Effector memory CD8-positive, alpha-beta T cell (primary cell): Measurements from ENCODE around the gene UNC45A.
"Not testable (repeated sequence)": the region's sequence is repeated elsewhere in the genome, so short reads cannot be mapped to it uniquely, and the experiment has no call there.

Experiments
- ATAC-seq: fragments of 150-1000 bp; cut with Tn5 transposase; replicated peaks from 2 replicates; pipeline ENCODE4 v1.10.0; 2021; ENCODE audit warnings: mild to moderate bottlenecking, moderate library complexity
- DNase-seq, 3 experiments: peaks; one replicate each; pipeline ENCODE4 v3.0.0; 2021
- H3K27ac Mint-ChIP-seq, 2 donors: one replicate each; pipeline ENCODE4 v1.8.0; 2022; ENCODE audit warnings: mild to moderate bottlenecking in 2 of 2, mixed read lengths in 2 of 2, moderate library complexity in 2 of 2
- H3K27me3 Mint-ChIP-seq, 2 donors: one replicate each; pipeline ENCODE4 v1.8.0; 2022; ENCODE audit warnings: mixed read lengths in 2 of 2
- H3K36me3 Mint-ChIP-seq: one replicate; pipeline ENCODE4 v1.8.0; 2022; ENCODE audit warnings: mild to moderate bottlenecking, moderate library complexity, mixed read lengths; ENCODE audit not compliant: insufficient read depth
- H3K4me1 Mint-ChIP-seq, 2 donors: one replicate each; pipeline ENCODE4 v1.8.0; 2022; ENCODE audit warnings: low read depth in 2 of 2, mixed read lengths in 2 of 2
- H3K4me3 Mint-ChIP-seq, 2 donors: one replicate each; pipeline ENCODE4 v1.8.0; 2022; ENCODE audit warnings: mild to moderate bottlenecking in 2 of 2, mixed read lengths in 2 of 2, moderate library complexity in 2 of 2
- H3K9me3 Mint-ChIP-seq, 2 donors: one replicate each; pipeline ENCODE4 v1.8.0; 2022; ENCODE audit warnings: mixed read lengths in 2 of 2

Gene UNC45A

GRCh38 chr15:90907838-90908507 lies 27.1 kb upstream of the UNC45A start:
- no peaks in the 10 kb centered on the region for H3K9me3 Mint-ChIP-seq
- H3K4me3 Mint-ChIP-seq, result no peak overlapping the region
- DNase-seq (no peak), ATAC-seq (no peak)
- H3K27ac Mint-ChIP-seq, result no peak overlapping the region
- peaks cover 46% of the 10 kb centered on the region for H3K36me3 Mint-ChIP-seq
- no peaks in the 10 kb centered on the region for H3K27me3 Mint-ChIP-seq
- peaks cover 12 to 16% of the 10 kb centered on the region in 2 donors for H3K4me1 Mint-ChIP-seq

GRCh38 chr15:90909449-90909848 lies 25.6 kb upstream of the UNC45A start:
- not testable (repeated sequence) for H3K4me1 Mint-ChIP-seq, H3K27me3 Mint-ChIP-seq

GRCh38 chr15:90909976-90910375 lies 25.1 kb upstream of the UNC45A start:
- Mint-ChIP-seq H3K4me1 (peaks cover 7 to 8% of the 10 kb centered on the region in 2 donors), H3K27me3 (no peaks in the 10 kb centered on the region), H3K9me3 (no peaks in the 10 kb centered on the region), H3K36me3 (peaks cover 58% of the 10 kb centered on the region), H3K4me3 (no peak overlapping the region), H3K27ac (peak overlapping the region in 1 of 2 donors; percentile 55)
- ATAC-seq (no peak), DNase-seq (no peak)

More at GRCh38 chr15:90909449-90909848, 25.6 kb upstream of the UNC45A start:
- not testable (repeated sequence) for H3K4me3 Mint-ChIP-seq, DNase-seq, H3K9me3 Mint-ChIP-seq, ATAC-seq
- Mint-ChIP-seq H3K36me3 (peaks cover 54% of the 10 kb centered on the region), H3K27ac (peak overlapping the region in 1 of 2 donors; percentile 55)

- no peaks in the 10 kb centered on the region for H3K27me3 Mint-ChIP-seq
Observed at GRCh38 chr15:90910441-90911301, 24.4 kb upstream of the UNC45A start.

GRCh38 chr15:90911302-90911623 lies 23.8 kb upstream of the UNC45A start:
- no peak overlapping the region for H3K4me3 Mint-ChIP-seq
- H3K36me3 Mint-ChIP-seq, result peaks cover 54% of the 10 kb centered on the region

More at GRCh38 chr15:90910441-90911301, 24.4 kb upstream of the UNC45A start:
- H3K27ac Mint-ChIP-seq, result peak overlapping the region in 1 of 2 donors; percentile 55
- H3K36me3 Mint-ChIP-seq, result peaks cover 55% of the 10 kb centered on the region
- no peaks in the 10 kb centered on the region for H3K9me3 Mint-ChIP-seq
- H3K4me3 Mint-ChIP-seq, result no peak overlapping the region
- ATAC-seq (no peak), DNase-seq (no peak)
- peaks cover 2 to 4% of the 10 kb centered on the region in 2 donors for H3K4me1 Mint-ChIP-seq

GRCh38 chr15:90911906-90912769 lies 22.9 kb upstream of the UNC45A start:
- Mint-ChIP-seq H3K27me3 (no peaks in the 10 kb centered on the region), H3K4me1 (peaks cover 1 to 5% of the 10 kb centered on the region in 2 donors), H3K4me3 (no peak overlapping the region), H3K27ac (peak overlapping the region in 1 of 2 donors; percentile 29), H3K9me3 (no peaks in the 10 kb centered on the region), H3K36me3 (peaks cover 55% of the 10 kb centered on the region)
- DNase-seq (no peak), ATAC-seq (no peak)

More at GRCh38 chr15:90911302-90911623, 23.8 kb upstream of the UNC45A start:
- Mint-ChIP-seq H3K4me1 (no peaks in the 10 kb centered on the region), H3K27ac (no peak overlapping the region), H3K9me3 (no peaks in the 10 kb centered on the region), H3K27me3 (no peaks in the 10 kb centered on the region)
- DNase-seq (no peak), ATAC-seq (no peak)

- H3K36me3 Mint-ChIP-seq, result peaks cover 61% of the 10 kb centered on the region
- no peaks in the 10 kb centered on the region for H3K27me3 Mint-ChIP-seq
- no peaks in the 10 kb centered on the region for H3K9me3 Mint-ChIP-seq
- H3K4me1 Mint-ChIP-seq, result peaks cover 4 to 5% of the 10 kb centered on the region in 2 donors
- H3K4me3 Mint-ChIP-seq, result no peak overlapping the region
- peak overlapping the region in 1 of 2 donors; percentile 29 for H3K27ac Mint-ChIP-seq
- DNase-seq (no peak), ATAC-seq (no peak)
Observed at GRCh38 chr15:90912770-90913075, 22.4 kb upstream of the UNC45A start.

GRCh38 chr15:90913398-90913944 lies 21.6 kb upstream of the UNC45A start:
- ATAC-seq (no peak), DNase-seq (no peak)
- H3K4me1 Mint-ChIP-seq, result peaks cover 4 to 5% of the 10 kb centered on the region in 2 donors
- H3K36me3 Mint-ChIP-seq, result peaks cover 65% of the 10 kb centered on the region
- peak overlapping the region in 1 of 2 donors; percentile 29 for H3K27ac Mint-ChIP-seq
- no peaks in the 10 kb centered on the region for H3K9me3 Mint-ChIP-seq
- H3K27me3 Mint-ChIP-seq, result no peaks in the 10 kb centered on the region
- H3K4me3 Mint-ChIP-seq, result no peak overlapping the region

- Mint-ChIP-seq H3K4me1 (peaks cover 4 to 5% of the 10 kb centered on the region in 2 donors), H3K4me3 (no peak overlapping the region), H3K9me3 (no peaks in the 10 kb centered on the region), H3K27me3 (no peaks in the 10 kb centered on the region), H3K36me3 (peaks cover 60% of the 10 kb centered on the region), H3K27ac (peak overlapping the region; percentile 16 to 55)
- no peak for DNase-seq
- no peak for ATAC-seq
Observed at GRCh38 chr15:90914305-90915080, 20.6 kb upstream of the UNC45A start.

GRCh38 chr15:90915216-90915807 lies 19.8 kb upstream of the UNC45A start:
- Mint-ChIP-seq H3K4me1 (peaks cover 4 to 5% of the 10 kb centered on the region in 2 donors), H3K9me3 (no peaks in the 10 kb centered on the region), H3K4me3 (no peak overlapping the region), H3K27me3 (no peaks in the 10 kb centered on the region), H3K27ac (peak overlapping the region; percentile 16 to 78), H3K36me3 (peaks cover 58% of the 10 kb centered on the region)
- DNase-seq (no peak), ATAC-seq (no peak)

- ATAC-seq (peak; percentile 32), DNase-seq (no peak)
- Mint-ChIP-seq H3K4me3 (no peak overlapping the region), H3K27me3 (no peaks in the 10 kb centered on the region), H3K36me3 (peaks cover 60% of the 10 kb centered on the region), H3K4me1 (peaks cover 4 to 5% of the 10 kb centered on the region in 2 donors), H3K27ac (peak overlapping the region in 1 of 2 donors; percentile 78), H3K9me3 (no peaks in the 10 kb centered on the region)
Observed at GRCh38 chr15:90915808-90916440, 19.2 kb upstream of the UNC45A start.

- DNase-seq (no peak), ATAC-seq (no peak)
- Mint-ChIP-seq H3K9me3 (no peaks in the 10 kb centered on the region), H3K4me1 (peaks cover 4 to 5% of the 10 kb centered on the region in 2 donors), H3K4me3 (no peak overlapping the region), H3K27ac (peak overlapping the region in 1 of 2 donors; percentile 78), H3K36me3 (peaks cover 57% of the 10 kb centered on the region), H3K27me3 (no peaks in the 10 kb centered on the region)
Observed at GRCh38 chr15:90916461-90916860, 18.6 kb upstream of the UNC45A start.
